WTC11 (cell line): Measurements from ENCODE around the gene WNK2.

Source experiments
- ATF2 ChIP-seq: sonication (generic); formaldehyde crosslinking; IDR thresholded peaks from 2 replicates; pipeline ENCODE4 v1.8.1; 2022; ENCODE audit warnings: low read depth, missing genetic modification reagents, borderline replicate concordance
- CTCF ChIP-seq: fragments of 200-600 bp; IDR thresholded peaks from 2 replicates; pipeline ENCODE4 v1.8.0; 2022; ENCODE audit warnings: antibody characterized with exemption
- GRHL2 ChIP-seq: fragments of 250-450 bp; sonication (Bioruptor Pico); IDR thresholded peaks from 2 replicates; pipeline ENCODE4 v1.8.0; 2022; ENCODE audit warnings: mild to moderate bottlenecking, moderate library complexity; ENCODE audit not compliant: insufficient replicate concordance, severe bottlenecking
- NFYB ChIP-seq: sonication (generic); formaldehyde crosslinking; conservative IDR thresholded peaks from 2 replicates; pipeline ENCODE4 v1.8.0; 2022; ENCODE audit warnings: low read depth, missing genetic modification reagents
- SMAD4 ChIP-seq: sonication (generic); formaldehyde crosslinking; IDR thresholded peaks from 2 replicates; pipeline ENCODE4 v1.8.0; 2022; ENCODE audit warnings: mild to moderate bottlenecking, missing genetic modification reagents
- SP1 ChIP-seq: sonication (generic); formaldehyde crosslinking; conservative IDR thresholded peaks from 2 replicates; pipeline ENCODE4 v1.8.1; 2022; ENCODE audit warnings: missing genetic modification reagents
- ZNF671 ChIP-seq: fragments of 250-450 bp; sonication (Bioruptor Pico); IDR thresholded peaks from 2 replicates; pipeline ENCODE4 v1.8.0; 2021; ENCODE audit warnings: mild to moderate bottlenecking
- TF ChIP-seq, protein P1 (sequence below): sonication (generic); formaldehyde crosslinking; IDR thresholded peaks from 2 replicates; pipeline ENCODE4 v1.8.1; 2023; ENCODE audit warnings: mild to moderate bottlenecking, missing genetic modification reagents, moderate library complexity

DNA sequence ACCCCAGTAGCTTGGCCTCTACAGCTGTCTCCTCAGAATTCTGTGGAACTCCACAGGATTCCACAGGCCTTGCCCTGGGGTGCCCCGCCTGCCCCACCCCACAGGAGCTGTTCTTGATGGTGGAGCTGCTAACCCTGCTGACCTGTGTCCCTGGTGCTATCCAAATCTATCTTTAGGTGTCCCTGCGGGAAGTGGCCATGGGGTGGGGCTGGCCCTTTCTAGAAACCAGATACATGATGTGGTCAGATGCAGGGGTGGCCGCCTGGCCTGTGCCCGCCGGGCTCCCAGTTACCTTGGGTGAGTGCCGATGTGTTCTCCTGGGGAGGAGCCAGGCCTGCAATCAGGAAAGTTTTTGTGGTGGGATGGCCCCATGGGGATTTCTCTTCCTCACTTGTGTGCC, 34.2 kb downstream of the WNK2 start:
- no peak for TF ChIP-seq ZNF671 (CRISPR knock-in tag)
- no peak for TF ChIP-seq ATF2
- TF ChIP-seq, protein P1, sequence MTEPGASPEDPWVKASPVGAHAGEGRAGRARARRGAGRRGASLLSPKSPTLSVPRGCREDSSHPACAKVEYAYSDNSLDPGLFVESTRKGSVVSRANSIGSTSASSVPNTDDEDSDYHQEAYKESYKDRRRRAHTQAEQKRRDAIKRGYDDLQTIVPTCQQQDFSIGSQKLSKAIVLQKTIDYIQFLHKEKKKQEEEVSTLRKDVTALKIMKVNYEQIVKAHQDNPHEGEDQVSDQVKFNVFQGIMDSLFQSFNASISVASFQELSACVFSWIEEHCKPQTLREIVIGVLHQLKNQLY = no peak
- no peak for TF ChIP-seq CTCF
- TF ChIP-seq GRHL2 = no peak
- no peak for TF ChIP-seq SMAD4
- TF ChIP-seq SP1 (CRISPR knock-in tag) = no peak
- TF ChIP-seq NFYB (CRISPR knock-in tag) = no peak
